ENCODE results near the gene SLC44A3.

Gene SLC44A3

GRCh38 chr1:94934551-94934950, 114.4 kb downstream of the SLC44A3 start:
- ChIA-PET POLR2A (no interaction called here), CTCF (interaction anchor here (0.6 to 0.8 kb wide), 3 partner anchors 44 to 897 kb away, joined by 4 read pairs; no protein-coding TSS in a partner anchor)
- no peak overlapping the region for H3K27ac ChIP-seq (ENCODE audit: extremely low read depth, low read depth, low read length)

GRCh38 chr1:94935034-94935433, 114.9 kb downstream of the SLC44A3 start:
- TF ChIP-seq ZNF362 (tag by site-specific recombination; IDR thresholded peaks at IDR 0.05): no peak
- TF ChIP-seq ZNF791 (tag by site-specific recombination; IDR thresholded peaks at IDR 0.05): no peak
- TF ChIP-seq KLF7 (tag by site-specific recombination; IDR thresholded peaks at IDR 0.05; ENCODE audit: borderline replicate concordance): no peak
- no peak for TF ChIP-seq ZNF664 (tag by site-specific recombination; IDR thresholded peaks at IDR 0.05)
- Histone ChIP-seq H3K4me3 (ENCODE audit: low read depth, low read length) (no peak overlapping the region), H3K36me3 (ENCODE audit: control insufficient read depth in 2 of 2, insufficient read depth in 1 of 2, low read length in 2 of 2) (peaks cover 0 to 8% of the 10 kb centered on the region in 2 experiments; a peak in 1 of 3 replicates), H3K4me1 (ENCODE audit: control insufficient read depth, insufficient read depth, low read length) (peaks cover 23% of the 10 kb centered on the region), H3K27ac (ENCODE audit: extremely low read depth, low read depth, low read length) (no peak overlapping the region), H3K9me3 (ENCODE audit: control insufficient read depth, insufficient read depth, low read depth, low read length) (no peaks in the 10 kb centered on the region)
- POLR2A ChIA-PET: interaction anchor here (1.2 kb wide), 1 partner anchor 8 kb away, joined by 4 read pairs; the partner anchor contains the start of gene CNN3
- CTCF ChIA-PET: interaction anchor here (0.6 kb wide), 1 partner anchor 898 kb away, joined by 4 read pairs; no protein-coding TSS in a partner anchor

More at GRCh38 chr1:94934551-94934950, 114.4 kb downstream of the SLC44A3 start:
- peaks cover 0 to 8% of the 10 kb centered on the region in 2 experiments; a peak in 1 of 3 replicates for H3K36me3 ChIP-seq (ENCODE audit: control insufficient read depth in 2 of 2, insufficient read depth in 1 of 2, low read length in 2 of 2)
- peaks cover 25% of the 10 kb centered on the region for H3K4me1 ChIP-seq (ENCODE audit: control insufficient read depth, insufficient read depth, low read length)
- H3K4me3 ChIP-seq (ENCODE audit: low read depth, low read length): no peak overlapping the region
- no peak for TF ChIP-seq ZNF157 (tag by site-specific recombination; IDR thresholded peaks at IDR 0.05)
- no peak for TF ChIP-seq ZNF830 (tag by site-specific recombination; IDR thresholded peaks at IDR 0.05; ENCODE audit: low read depth)
- no peak for TF ChIP-seq ZNF221 (tag by site-specific recombination; IDR thresholded peaks at IDR 0.05; ENCODE audit: borderline replicate concordance)
- no peak for TF ChIP-seq ZNF560 (tag by site-specific recombination; IDR thresholded peaks at IDR 0.05; ENCODE audit: borderline replicate concordance)
- no peak for TF ChIP-seq ZFP3 (tag by site-specific recombination; IDR thresholded peaks at IDR 0.05; ENCODE audit: low read depth)
- no peak for TF ChIP-seq ZNF791 (tag by site-specific recombination; IDR thresholded peaks at IDR 0.05)
- TF ChIP-seq ZFP41 (tag by site-specific recombination; IDR thresholded peaks at IDR 0.05; ENCODE audit: borderline replicate concordance): no peak
- no peak for TF ChIP-seq ZSCAN18 (tag by site-specific recombination; IDR thresholded peaks at IDR 0.05)
- no peak for TF ChIP-seq ZNF350 (tag by site-specific recombination; IDR thresholded peaks at IDR 0.05)
- TF ChIP-seq YY1 (tag by site-specific recombination; IDR thresholded peaks at IDR 0.05): no peak
- no peak for TF ChIP-seq ZNF580 (tag by site-specific recombination; IDR thresholded peaks at IDR 0.05)
- no peak for TF ChIP-seq ZNF701 (tag by site-specific recombination; IDR thresholded peaks at IDR 0.05)
- TF ChIP-seq ZNF510 (tag by site-specific recombination; IDR thresholded peaks at IDR 0.05; ENCODE audit: insufficient replicate concordance): no peak
- no peak for TF ChIP-seq ZSCAN16 (tag by site-specific recombination; IDR thresholded peaks at IDR 0.05)
- no peaks in the 10 kb centered on the region for H3K9me3 ChIP-seq (ENCODE audit: control insufficient read depth, insufficient read depth, low read depth, low read length)

- H3K27ac ChIP-seq (ENCODE audit: extremely low read depth, low read depth, low read length): peak overlapping the region; percentile 7; the same call in 1 of the 2 replicates
- H3K4me1 ChIP-seq (ENCODE audit: control insufficient read depth, insufficient read depth, low read length): peaks cover 23% of the 10 kb centered on the region
- ChIA-PET POLR2A (interaction anchor here (1.2 kb wide), 1 partner anchor 9 kb away, joined by 4 read pairs; the partner anchor contains the start of gene CNN3), CTCF (no interaction called here)
- peak; percentile 2; the same call in 1 of the 2 replicates for TF ChIP-seq ZBTB17 (tag by site-specific recombination; IDR thresholded peaks at IDR 0.05)
- TF ChIP-seq PRDM6 (tag by site-specific recombination; IDR thresholded peaks at IDR 0.05): peak; percentile 57; the same call in 1 of the 2 replicates
- no peak for TF ChIP-seq ZNF433 (tag by site-specific recombination; IDR thresholded peaks at IDR 0.05; ENCODE audit: low read depth)
- H3K4me3 ChIP-seq (ENCODE audit: low read depth, low read length): no peak overlapping the region
- H3K36me3 ChIP-seq (ENCODE audit: control insufficient read depth in 2 of 2, insufficient read depth in 1 of 2, low read length in 2 of 2): peaks cover 0 to 8% of the 10 kb centered on the region in 2 experiments; a peak in 1 of 3 replicates
- no peaks in the 10 kb centered on the region for H3K9me3 ChIP-seq (ENCODE audit: control insufficient read depth, insufficient read depth, low read depth, low read length)
Measured at GRCh38 chr1:94935476-94935875, 115.3 kb downstream of the SLC44A3 start.
